ENCODE results near the gene CATSPERZ. TPM values are rescaled to one million over a fixed set of nuclear protein-coding genes. Genes with fewer than 3 reads are reported as not detected.

The CATSPERZ gene
- total RNA-seq, 1 donor from 2014 or later, result not detected

DNA sequence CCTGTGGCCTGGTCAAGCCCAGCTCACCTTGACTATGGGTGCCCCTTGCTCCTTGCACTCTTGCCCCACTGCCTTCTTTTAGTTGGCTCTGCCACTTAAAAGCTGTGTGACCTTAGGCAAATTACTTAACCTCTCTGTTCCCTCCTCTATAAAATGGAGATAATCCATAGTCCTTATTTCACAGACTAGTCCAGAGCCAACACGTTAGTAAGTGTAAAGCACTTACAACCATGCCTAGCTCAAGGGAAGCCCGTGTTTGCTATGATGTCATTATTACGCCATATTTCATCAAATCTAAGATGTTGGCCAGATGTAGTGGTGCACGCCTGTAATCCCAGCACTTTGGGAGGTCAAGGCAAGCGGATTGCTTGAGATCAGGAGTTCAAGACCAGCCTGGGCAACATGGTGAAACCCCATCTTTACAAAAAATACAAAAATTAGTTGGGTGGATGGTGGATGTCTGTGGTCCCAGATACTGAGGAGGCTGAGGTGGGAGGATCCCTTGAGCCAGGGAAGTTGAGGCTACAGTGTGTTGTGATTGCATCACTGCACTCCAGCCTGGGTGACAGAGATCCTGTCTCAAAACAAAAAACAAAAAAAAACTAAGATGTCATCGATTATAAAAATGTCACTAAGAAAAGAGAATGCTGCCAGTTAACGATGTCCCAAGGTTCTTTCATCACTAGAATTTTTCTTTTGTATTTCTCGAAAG lies 37.5 kb downstream of the CATSPERZ start:
- Histone ChIP-seq H3K36me3 (no peaks in the 10 kb centered on the region), H3K9me3 (replicated peaks) (no peaks in the 10 kb centered on the region), H3K27ac (replicated peaks) (no peak overlapping the region), H3K4me3 (no peak overlapping the region), H3K27me3 (ENCODE audit: low read depth) (peaks cover 7% of the 10 kb centered on the region), H3K4me1 (peaks cover 10% of the 10 kb centered on the region)
- no peak for DNase-seq
- intact Hi-C loops (cut with micrococcal nuclease), result no loop called here
- TF ChIP-seq, protein P1, sequence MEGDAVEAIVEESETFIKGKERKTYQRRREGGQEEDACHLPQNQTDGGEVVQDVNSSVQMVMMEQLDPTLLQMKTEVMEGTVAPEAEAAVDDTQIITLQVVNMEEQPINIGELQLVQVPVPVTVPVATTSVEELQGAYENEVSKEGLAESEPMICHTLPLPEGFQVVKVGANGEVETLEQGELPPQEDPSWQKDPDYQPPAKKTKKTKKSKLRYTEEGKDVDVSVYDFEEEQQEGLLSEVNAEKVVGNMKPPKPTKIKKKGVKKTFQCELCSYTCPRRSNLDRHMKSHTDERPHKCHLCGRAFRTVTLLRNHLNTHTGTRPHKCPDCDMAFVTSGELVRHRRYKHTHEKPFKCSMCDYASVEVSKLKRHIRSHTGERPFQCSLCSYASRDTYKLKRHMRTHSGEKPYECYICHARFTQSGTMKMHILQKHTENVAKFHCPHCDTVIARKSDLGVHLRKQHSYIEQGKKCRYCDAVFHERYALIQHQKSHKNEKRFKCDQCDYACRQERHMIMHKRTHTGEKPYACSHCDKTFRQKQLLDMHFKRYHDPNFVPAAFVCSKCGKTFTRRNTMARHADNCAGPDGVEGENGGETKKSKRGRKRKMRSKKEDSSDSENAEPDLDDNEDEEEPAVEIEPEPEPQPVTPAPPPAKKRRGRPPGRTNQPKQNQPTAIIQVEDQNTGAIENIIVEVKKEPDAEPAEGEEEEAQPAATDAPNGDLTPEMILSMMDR (IDR thresholded peaks at IDR 0.05; ENCODE audit: borderline replicate concordance), result no peak

DNA sequence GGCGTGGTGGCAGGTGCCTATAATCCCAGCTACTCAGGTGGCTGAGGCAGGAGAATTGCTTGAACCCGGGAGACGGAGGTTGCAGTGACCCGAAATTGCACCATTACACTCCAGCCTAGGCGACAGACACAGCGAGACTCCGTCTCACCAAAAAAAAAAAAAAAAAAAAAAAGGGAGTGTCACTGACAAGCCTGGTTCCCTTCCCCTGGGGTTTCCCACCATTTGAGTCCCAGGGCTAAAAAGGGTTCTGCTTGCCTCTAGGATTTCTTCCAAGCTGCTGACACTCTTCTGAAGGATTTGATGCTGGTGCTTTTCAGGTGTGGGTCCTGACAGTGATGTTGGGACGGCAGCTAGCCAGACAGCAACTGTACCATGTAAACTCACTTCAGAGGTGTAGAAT lies 38.6 kb downstream of the CATSPERZ start:
- Histone ChIP-seq H3K36me3 (no peaks in the 10 kb centered on the region), H3K4me1 (peaks cover 18% of the 10 kb centered on the region), H3K4me3 (no peak overlapping the region), H3K9me3 (replicated peaks) (no peaks in the 10 kb centered on the region), H3K27ac (replicated peaks) (no peak overlapping the region), H3K27me3 (ENCODE audit: low read depth) (peaks cover 7% of the 10 kb centered on the region)
- DNase-seq, result no peak
- intact Hi-C loops (cut with micrococcal nuclease), result no loop called here
- TF ChIP-seq, protein P1 (IDR thresholded peaks at IDR 0.05; ENCODE audit: borderline replicate concordance), result no peak

DNA sequence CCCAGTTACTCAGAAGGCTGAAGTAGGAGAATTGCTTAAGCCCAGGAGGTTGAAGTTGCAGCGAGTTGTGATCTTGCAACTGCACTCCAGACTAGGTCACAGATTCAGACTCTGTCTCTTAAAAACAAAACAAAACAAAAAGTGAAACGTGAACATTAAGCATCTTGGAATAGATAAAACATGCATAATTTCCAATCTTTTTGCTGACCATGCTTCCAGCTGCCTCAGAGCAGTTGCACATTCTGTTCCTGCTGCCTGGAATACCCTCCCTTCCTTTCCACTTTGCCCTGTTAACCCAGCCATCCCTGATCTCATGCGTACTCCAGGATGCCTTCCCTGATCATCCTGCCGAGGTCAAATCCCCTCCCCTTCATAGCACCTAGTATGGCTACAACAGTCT lies 39.1 kb downstream of the CATSPERZ start:
- H3K27me3 ChIP-seq (ENCODE audit: low read depth), result peaks cover 7% of the 10 kb centered on the region
- TF ChIP-seq, protein P1 (IDR thresholded peaks at IDR 0.05; ENCODE audit: borderline replicate concordance), result no peak
- H3K9me3 ChIP-seq (replicated peaks), result no peaks in the 10 kb centered on the region
- H3K4me3 ChIP-seq, result no peak overlapping the region
- intact Hi-C loops (cut with micrococcal nuclease), result no loop called here
- no peaks in the 10 kb centered on the region for H3K36me3 ChIP-seq
- H3K27ac ChIP-seq (replicated peaks), result no peak overlapping the region
- H3K4me1 ChIP-seq, result peaks cover 18% of the 10 kb centered on the region
- DNase-seq, result no peak

DNA sequence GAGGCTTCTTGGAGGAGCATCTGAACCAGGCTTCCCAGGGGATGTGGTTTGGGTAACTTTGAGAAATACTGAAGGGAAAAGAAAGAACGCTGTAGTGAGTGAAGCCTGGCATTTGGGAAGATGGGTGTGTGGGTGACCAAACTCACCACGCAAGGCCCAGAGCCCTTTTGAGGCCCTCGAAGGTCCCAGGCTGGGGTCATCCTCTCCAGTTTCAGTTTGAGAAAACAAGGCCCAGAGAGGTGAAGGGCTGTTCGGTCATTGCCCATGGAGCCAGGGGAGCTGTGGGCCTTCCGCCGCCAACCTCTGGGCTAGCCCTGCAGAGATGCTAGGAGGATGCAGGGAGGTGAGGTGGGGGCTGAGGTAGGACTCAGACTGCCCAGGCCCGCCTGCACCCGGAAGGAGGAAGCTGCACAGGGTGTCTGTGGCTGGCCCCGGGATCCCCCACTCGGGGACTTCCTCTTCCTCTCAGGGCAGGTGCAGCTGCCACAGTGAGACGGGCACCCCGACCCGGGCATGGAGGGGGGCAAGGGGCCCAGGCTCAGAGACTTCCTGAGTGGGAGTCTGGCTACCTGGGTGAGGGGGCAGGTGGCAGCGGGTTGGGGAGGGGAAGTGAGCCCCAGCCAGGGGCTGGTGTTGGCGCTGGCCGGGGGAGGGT lies 39.7 kb downstream of the CATSPERZ start, which contains the start of gene CCDC88B:
Gene CCDC88B (plus strand): TSS at position 451 of the 655 bp plus-strand sequence. CDS start 63 bp downstream, at position 514.
- TF ChIP-seq, protein P1 (IDR thresholded peaks at IDR 0.05; ENCODE audit: borderline replicate concordance), result no peak
- Histone ChIP-seq H3K9me3 (replicated peaks) (no peaks in the 10 kb centered on the region), H3K4me1 (peaks cover 18% of the 10 kb centered on the region), H3K27me3 (ENCODE audit: low read depth) (peaks cover 7% of the 10 kb centered on the region), H3K36me3 (no peaks in the 10 kb centered on the region), H3K4me3 (peak within 1 kb of the TSS; percentile 36), H3K27ac (replicated peaks) (no peak within 1 kb of the TSS)
- intact Hi-C loops (cut with micrococcal nuclease), result no loop called here
- peak; percentile 65 for DNase-seq

DNA sequence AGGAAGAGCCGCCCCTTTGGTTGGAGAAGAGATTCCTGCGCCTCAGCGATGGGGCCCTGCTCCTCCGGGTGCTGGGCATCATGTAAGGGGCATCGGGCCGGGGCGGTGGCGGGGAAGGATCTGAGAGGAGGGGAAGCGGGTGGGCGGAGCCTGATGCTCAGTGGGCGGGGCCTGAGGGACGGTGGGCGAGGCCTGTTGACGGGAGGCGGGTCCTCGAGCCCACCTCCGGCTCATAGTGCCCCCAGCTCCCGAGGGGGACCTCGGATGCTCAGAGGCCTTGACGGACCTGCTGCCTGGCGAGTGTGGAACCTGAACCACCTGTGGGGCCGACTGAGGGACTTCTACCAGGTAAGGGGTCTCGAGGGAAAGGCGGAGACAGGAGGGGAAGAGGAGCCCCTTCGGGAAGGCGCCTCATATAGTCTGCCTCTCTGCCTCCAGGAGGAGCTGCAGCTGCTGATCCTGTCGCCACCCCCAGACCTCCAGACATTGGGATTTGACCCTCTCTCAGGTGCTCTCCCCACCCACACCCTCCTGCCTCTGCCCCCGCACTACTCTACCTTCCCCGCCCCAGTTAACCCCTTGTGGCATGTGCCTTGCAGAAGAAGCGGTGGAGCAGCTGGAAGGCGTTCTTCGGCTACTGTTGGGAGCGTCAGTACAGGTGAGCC lies 40.6 kb downstream of the CATSPERZ start:
- DNase-seq, result no peak

More for the DNA sequence above, 40.6 kb downstream of the CATSPERZ start:
- H3K36me3 ChIP-seq, result no peaks in the 10 kb centered on the region
- H3K4me1 ChIP-seq, result peaks cover 18% of the 10 kb centered on the region
- H3K4me3 ChIP-seq, result peak overlapping the region; percentile 36
- TF ChIP-seq, protein P1 (IDR thresholded peaks at IDR 0.05; ENCODE audit: borderline replicate concordance), result no peak
- H3K27ac ChIP-seq (replicated peaks), result no peak overlapping the region
- intact Hi-C loops (cut with micrococcal nuclease), result no loop called here
- no peaks in the 10 kb centered on the region for H3K9me3 ChIP-seq (replicated peaks)
- H3K27me3 ChIP-seq (ENCODE audit: low read depth), result peaks cover 7% of the 10 kb centered on the region

Measured in left ventricle myocardium inferior (tissue), 1 donor.